HTR-8/SVneo (cell line): ENCODE measurements around the gene MEGF6.
"Not testable (repeated sequence)": the region's sequence is repeated elsewhere in the genome, so short reads cannot be mapped to it uniquely, and the experiment has no call there.

Experiments
- DNase-seq: peaks from one replicate; pipeline ENCODE4 v3.0.0; 2011; ENCODE audit warnings: low spot score, mixed read lengths; ENCODE audit not compliant: insufficient read length
- FAIRE-seq: peaks from 2 replicates; lab custom pipeline; 2011; peaks lifted over from hg19 to GRCh38; lab: Jason Lieb, UNC

Gene MEGF6

GRCh38 chr1:3578433-3578805 lies 32.9 kb downstream of the MEGF6 start:
- no peak for DNase-seq
- no peak for FAIRE-seq

GRCh38 chr1:3577711-3578432 lies 33.4 kb downstream of the MEGF6 start:
- FAIRE-seq (no peak), DNase-seq (no peak)

- no peak for FAIRE-seq
- no peak for DNase-seq
Observed at GRCh38 chr1:3577300-3577699, 34.0 kb downstream of the MEGF6 start.

GRCh38 chr1:3575993-3576392 lies 35.3 kb downstream of the MEGF6 start:
- FAIRE-seq (no peak), DNase-seq (no peak)

- FAIRE-seq, DNase-seq: not testable (repeated sequence)
Observed at GRCh38 chr1:3575515-3575914, 35.8 kb downstream of the MEGF6 start.

GRCh38 chr1:3573500-3573899 lies 37.8 kb downstream of the MEGF6 start:
- FAIRE-seq (no peak), DNase-seq (no peak)

- DNase-seq, FAIRE-seq: not testable (repeated sequence)
Observed at GRCh38 chr1:3572638-3573037, 38.7 kb downstream of the MEGF6 start.

- FAIRE-seq (no peak), DNase-seq (no peak)
Observed at GRCh38 chr1:3571263-3571662, 40.0 kb downstream of the MEGF6 start.

- DNase-seq (no peak), FAIRE-seq (no peak)
Observed at GRCh38 chr1:3570066-3570986, 41.0 kb downstream of the MEGF6 start.

- DNase-seq, result no peak
- no peak for FAIRE-seq
Observed at GRCh38 chr1:3569436-3569835, 41.9 kb downstream of the MEGF6 start.

GRCh38 chr1:3568815-3569435 lies 42.4 kb downstream of the MEGF6 start:
- FAIRE-seq (no peak), DNase-seq (no peak)

GRCh38 chr1:3566951-3567804 lies 44.1 kb downstream of the MEGF6 start:
- DNase-seq, result no peak
- no peak for FAIRE-seq

GRCh38 chr1:3566003-3566885 lies 45.1 kb downstream of the MEGF6 start:
- FAIRE-seq (no peak), DNase-seq (no peak)

GRCh38 chr1:3564921-3565831 lies 46.1 kb downstream of the MEGF6 start:
- DNase-seq (peak; percentile 60), FAIRE-seq (no peak)

- FAIRE-seq (no peak), DNase-seq (no peak)
Observed at GRCh38 chr1:3563610-3564009, 47.7 kb downstream of the MEGF6 start.

GRCh38 chr1:3563125-3563524 lies 48.2 kb downstream of the MEGF6 start:
- FAIRE-seq, result no peak
- DNase-seq, result no peak

- DNase-seq (no peak), FAIRE-seq (no peak)
Observed at GRCh38 chr1:3562712-3563111, 48.6 kb downstream of the MEGF6 start.

- FAIRE-seq (no peak), DNase-seq (no peak)
Observed at GRCh38 chr1:3561702-3562101, 49.6 kb downstream of the MEGF6 start.
